Bronchial epithelial cell (primary cell): ENCODE measurements around the gene MAMDC4. TPM values are rescaled to one million over a fixed set of nuclear protein-coding genes. Genes with fewer than 3 reads are reported as not detected.
"Not testable (repeated sequence)": the region's sequence is repeated elsewhere in the genome, so short reads cannot be mapped to it uniquely, and the experiment has no call there.

Source experiments
- DNase-seq: peaks from one replicate; pipeline ENCODE4 v3.0.0-alpha.2; 2010; ENCODE audit warnings: low read depth
- FAIRE-seq: peaks from 2 replicates; lab custom pipeline; 2011; peaks lifted over from hg19 to GRCh38; lab: Jason Lieb, UNC
- H3K27me3 ChIP-seq: 2 replicates; pipeline ENCODE4 v1.5.1; 2011; ENCODE audit warnings: low read length; ENCODE audit not compliant: control insufficient read depth, insufficient read depth
- H3K36me3 ChIP-seq: 2 replicates; pipeline ENCODE4 v1.5.1; 2011; ENCODE audit warnings: low read length; ENCODE audit not compliant: control insufficient read depth, insufficient read depth
- H3K4me3 ChIP-seq: 2 replicates; pipeline ENCODE4 v1.5.1; 2011; ENCODE audit warnings: mild to moderate bottlenecking, low read depth, low read length, control low read depth
- total RNA-seq: library from RNA; depleted of rRNA; stranded (reverse); fragments of >200 nt; gene quantifications from 2 replicates; pipeline ENCODE4 v1.2.1, GENCODE V29; 2014
- TF ChIP-seq, protein P1 (sequence below): IDR thresholded peaks from 2 replicates; pipeline ENCODE4 v1.5.1; 2011; ENCODE audit warnings: mild to moderate bottlenecking, moderate library complexity, low read length, control low read depth, inconsistent platforms; ENCODE audit not compliant: insufficient read depth, severe bottlenecking

MAMDC4 gene
- total RNA-seq, 1 donor from 2014 or later = 1.1 TPM

- TF ChIP-seq, protein P1, sequence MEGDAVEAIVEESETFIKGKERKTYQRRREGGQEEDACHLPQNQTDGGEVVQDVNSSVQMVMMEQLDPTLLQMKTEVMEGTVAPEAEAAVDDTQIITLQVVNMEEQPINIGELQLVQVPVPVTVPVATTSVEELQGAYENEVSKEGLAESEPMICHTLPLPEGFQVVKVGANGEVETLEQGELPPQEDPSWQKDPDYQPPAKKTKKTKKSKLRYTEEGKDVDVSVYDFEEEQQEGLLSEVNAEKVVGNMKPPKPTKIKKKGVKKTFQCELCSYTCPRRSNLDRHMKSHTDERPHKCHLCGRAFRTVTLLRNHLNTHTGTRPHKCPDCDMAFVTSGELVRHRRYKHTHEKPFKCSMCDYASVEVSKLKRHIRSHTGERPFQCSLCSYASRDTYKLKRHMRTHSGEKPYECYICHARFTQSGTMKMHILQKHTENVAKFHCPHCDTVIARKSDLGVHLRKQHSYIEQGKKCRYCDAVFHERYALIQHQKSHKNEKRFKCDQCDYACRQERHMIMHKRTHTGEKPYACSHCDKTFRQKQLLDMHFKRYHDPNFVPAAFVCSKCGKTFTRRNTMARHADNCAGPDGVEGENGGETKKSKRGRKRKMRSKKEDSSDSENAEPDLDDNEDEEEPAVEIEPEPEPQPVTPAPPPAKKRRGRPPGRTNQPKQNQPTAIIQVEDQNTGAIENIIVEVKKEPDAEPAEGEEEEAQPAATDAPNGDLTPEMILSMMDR = no peak
- DNase-seq (no peak), FAIRE-seq (no peak)
- Histone ChIP-seq H3K4me3 (no peak overlapping the region), H3K27me3 (no peaks in the 10 kb centered on the region), H3K36me3 (no peaks in the 10 kb centered on the region)
Observed at GRCh38 chr9:136876476-136876875, 24.3 kb downstream of the MAMDC4 start.

DNA sequence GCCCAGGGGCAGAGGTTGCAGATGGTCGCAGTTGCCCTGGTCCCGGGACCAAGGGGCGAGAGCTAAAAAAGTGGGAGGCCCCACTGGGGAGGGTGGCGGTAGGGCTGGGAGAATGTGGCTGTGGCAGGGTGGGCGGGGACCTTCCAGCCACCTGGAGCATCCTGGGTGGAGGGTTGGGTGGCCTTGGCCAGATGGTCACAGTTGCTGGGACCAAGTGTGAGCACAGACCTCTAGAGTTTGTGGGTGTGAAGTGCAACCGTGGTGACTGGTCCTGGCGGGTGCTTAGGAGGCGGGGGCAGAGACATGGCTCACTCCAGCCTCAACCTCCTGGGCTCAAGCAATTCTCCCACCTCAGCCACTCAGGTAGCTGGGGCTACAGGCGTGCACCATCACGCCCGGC is 28.5 kb downstream of the MAMDC4 start:
- Histone ChIP-seq H3K36me3 (no peaks in the 10 kb centered on the region), H3K4me3 (no peak overlapping the region), H3K27me3 (no peaks in the 10 kb centered on the region)
- DNase-seq (no peak), FAIRE-seq (no peak)
- TF ChIP-seq, protein P1 = no peak

DNA sequence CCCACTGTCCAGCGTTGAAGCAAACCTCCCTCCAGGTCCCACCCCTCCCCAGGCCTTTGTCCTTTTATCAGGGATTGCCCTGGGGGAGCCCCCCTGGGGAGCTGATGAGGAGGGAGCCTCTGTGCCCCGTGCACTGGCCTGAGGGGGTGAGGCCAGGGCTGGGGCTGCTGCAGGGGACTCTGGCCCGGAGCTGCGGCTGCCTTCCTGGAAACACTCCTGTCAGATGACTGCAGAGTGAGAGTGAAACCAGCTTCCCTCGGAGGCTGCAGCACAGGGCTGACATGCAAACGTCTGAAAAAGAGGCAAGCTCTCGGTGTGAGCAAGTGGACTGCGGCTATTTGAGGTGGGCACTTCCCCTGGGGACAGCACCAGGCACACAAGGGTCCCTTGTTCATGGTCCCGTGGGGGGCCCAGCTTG is 29.6 kb downstream of the MAMDC4 start:
- Histone ChIP-seq H3K4me3 (no peak overlapping the region), H3K36me3 (no peaks in the 10 kb centered on the region), H3K27me3 (no peaks in the 10 kb centered on the region)
- no peak for FAIRE-seq
- TF ChIP-seq, protein P1 = no peak
- DNase-seq = no peak

GRCh38 chr9:136882109-136882946 is 30.2 kb downstream of the MAMDC4 start:
- Histone ChIP-seq H3K27me3 (no peaks in the 10 kb centered on the region), H3K36me3 (no peaks in the 10 kb centered on the region), H3K4me3 (no peak overlapping the region)
- FAIRE-seq (no peak), DNase-seq (peak; percentile 94)
- TF ChIP-seq, protein P1 = no peak

- FAIRE-seq = not testable (repeated sequence)
Observed at GRCh38 chr9:136882947-136883283, 30.8 kb downstream of the MAMDC4 start.

GRCh38 chr9:136883670-136884069 is 31.5 kb downstream of the MAMDC4 start:
- H3K27me3 ChIP-seq, FAIRE-seq, H3K4me3 ChIP-seq, H3K36me3 ChIP-seq, DNase-seq: not testable (repeated sequence)

More at GRCh38 chr9:136882947-136883283, 30.8 kb downstream of the MAMDC4 start:
- not testable (repeated sequence) for H3K27me3 ChIP-seq, H3K4me3 ChIP-seq, DNase-seq, H3K36me3 ChIP-seq
